Omental fat pad (tissue), 4 donors: ENCODE data around the gene RNF41. TPM values are rescaled to one million over a fixed set of nuclear protein-coding genes. Genes with fewer than 3 reads are reported as not detected.

Source experiments
- ATAC-seq: fragments of 150-250 bp; one replicate; pipeline ENCODE4 v1.9.1; 2016; ENCODE audit warnings: mild to moderate bottlenecking, moderate library complexity; ENCODE audit not compliant: low FRiP score
- DNase-seq: peaks from one replicate; pipeline ENCODE4 v3.0.0-alpha.2; 2019; ENCODE audit warnings: low spot score
- total RNA-seq, 4 donors: library from RNA; depleted of rRNA; stranded (reverse); fragments of >200 nt; gene quantifications; one replicate each; pipeline ENCODE4 v1.1.0, GENCODE V29; 2016
- TF ChIP-seq, protein P1 (sequence below), 3 donors: fragments of 450-650 bp; IDR thresholded peaks; one replicate each; pipeline ENCODE4 v1.5.1; 2016 to 2017; ENCODE audit warnings: antibody characterized with exemption in 3 of 3, mild to moderate bottlenecking in 3 of 3, moderate library complexity in 2 of 3

Gene RNF41
- total RNA-seq, 4 donors from 2014 or later, result 50.0 to 128 (median 76.2) TPM

DNA sequence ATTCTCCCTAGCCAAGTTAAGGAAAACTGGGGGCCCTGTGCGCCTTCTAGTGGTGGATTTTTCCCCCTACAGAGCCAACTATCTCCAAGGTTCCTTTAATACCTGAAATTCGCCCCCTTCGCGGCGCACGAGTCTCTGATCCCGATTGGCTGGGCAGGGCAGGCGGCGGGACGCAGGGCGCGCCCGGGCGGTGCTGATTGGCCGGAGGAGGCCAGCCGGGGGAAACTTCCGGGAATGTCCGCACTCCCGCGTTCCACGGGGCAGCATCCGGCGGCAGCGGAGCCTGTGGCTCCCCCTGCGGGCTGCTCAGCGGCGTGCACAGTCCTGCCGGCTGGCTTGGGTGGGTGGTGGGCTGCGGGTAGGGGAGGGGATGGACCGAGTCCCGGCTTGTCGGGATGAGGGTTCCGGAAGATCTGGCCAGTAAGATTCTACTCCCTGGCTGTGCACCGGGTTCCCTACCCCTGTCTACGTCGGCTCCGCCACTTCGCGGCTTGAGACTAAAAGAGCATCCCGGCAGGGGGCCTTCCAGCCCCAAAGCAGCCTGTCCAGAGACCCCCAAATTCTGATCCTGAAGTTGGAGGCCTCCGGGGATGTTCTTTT lies 2.5 kb upstream of the RNF41 start, which contains the start of gene NABP2:
Gene NABP2, plus strand, starts transcription at position 241 of the 600 bp plus-strand sequence. CDS start 515 bp downstream, outside the sequence.
- ATAC-seq, result peak; percentile 91
- TF ChIP-seq, protein P1, sequence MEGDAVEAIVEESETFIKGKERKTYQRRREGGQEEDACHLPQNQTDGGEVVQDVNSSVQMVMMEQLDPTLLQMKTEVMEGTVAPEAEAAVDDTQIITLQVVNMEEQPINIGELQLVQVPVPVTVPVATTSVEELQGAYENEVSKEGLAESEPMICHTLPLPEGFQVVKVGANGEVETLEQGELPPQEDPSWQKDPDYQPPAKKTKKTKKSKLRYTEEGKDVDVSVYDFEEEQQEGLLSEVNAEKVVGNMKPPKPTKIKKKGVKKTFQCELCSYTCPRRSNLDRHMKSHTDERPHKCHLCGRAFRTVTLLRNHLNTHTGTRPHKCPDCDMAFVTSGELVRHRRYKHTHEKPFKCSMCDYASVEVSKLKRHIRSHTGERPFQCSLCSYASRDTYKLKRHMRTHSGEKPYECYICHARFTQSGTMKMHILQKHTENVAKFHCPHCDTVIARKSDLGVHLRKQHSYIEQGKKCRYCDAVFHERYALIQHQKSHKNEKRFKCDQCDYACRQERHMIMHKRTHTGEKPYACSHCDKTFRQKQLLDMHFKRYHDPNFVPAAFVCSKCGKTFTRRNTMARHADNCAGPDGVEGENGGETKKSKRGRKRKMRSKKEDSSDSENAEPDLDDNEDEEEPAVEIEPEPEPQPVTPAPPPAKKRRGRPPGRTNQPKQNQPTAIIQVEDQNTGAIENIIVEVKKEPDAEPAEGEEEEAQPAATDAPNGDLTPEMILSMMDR (IDR thresholded peaks at IDR 0.05), result peak in 2 of 3 donors; percentile 47 to 92
- peak; percentile 91 for DNase-seq

GRCh38 chr12:56223571-56224101 lies 1.9 kb upstream of the RNF41 start:
- TF ChIP-seq, protein P1 (IDR thresholded peaks at IDR 0.05), result no peak
- ATAC-seq (no peak), DNase-seq (no peak)

- TF ChIP-seq, protein P1 (IDR thresholded peaks at IDR 0.05), result no peak
- DNase-seq (no peak), ATAC-seq (no peak)
These were observed 791 bp upstream of the RNF41 start for GRCh38 chr12:56222531-56222895.

DNA sequence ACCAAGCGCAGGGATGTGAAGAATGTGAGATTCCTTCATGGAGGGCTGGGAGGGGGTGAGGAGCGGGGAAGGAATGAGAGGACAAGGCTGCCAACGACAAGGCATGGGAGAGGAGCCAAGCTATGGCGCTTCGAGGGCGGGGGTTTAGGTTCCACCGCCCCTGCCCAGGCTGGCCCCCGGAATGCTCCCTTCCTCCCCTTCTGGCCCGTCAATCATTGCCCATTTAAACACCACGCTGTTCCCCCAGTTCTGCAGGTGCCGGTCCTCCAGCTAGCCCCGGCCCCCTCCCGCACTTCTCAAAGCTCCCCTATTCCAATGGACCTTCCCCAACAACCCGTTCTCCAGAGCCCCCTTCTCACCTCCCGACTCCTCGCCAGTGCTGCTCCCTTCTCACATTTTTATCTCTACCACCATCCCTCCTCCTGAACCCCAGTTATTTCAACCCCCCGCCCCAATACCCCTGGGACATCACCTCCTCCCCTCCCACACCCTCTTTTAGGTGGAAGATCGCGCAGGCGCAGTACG lies 428 bp downstream of the RNF41 start:
- ATAC-seq (peak; percentile 31), DNase-seq (no peak)
- TF ChIP-seq, protein P1 (IDR thresholded peaks at IDR 0.05), result no peak

GRCh38 chr12:56220611-56221231 lies 1.0 kb downstream of the RNF41 start:
- TF ChIP-seq, protein P1 (IDR thresholded peaks at IDR 0.05), result no peak
- ATAC-seq (no peak), DNase-seq (no peak)

GRCh38 chr12:56219840-56220239 lies 1.9 kb downstream of the RNF41 start:
- TF ChIP-seq, protein P1 (IDR thresholded peaks at IDR 0.05), result no peak
- no peak for ATAC-seq
- no peak for DNase-seq
